Stimulated activated CD8-positive, alpha-beta memory T cell treated with anti-CD3 and anti-CD28 coated beads, Interleukin-7, amount 100 ng/mL, for 1 hour (primary cell): ENCODE results near the gene PRELID3B.

Experiments used
- DNase-seq, 2 donors: peaks; one replicate each; pipeline ENCODE4 v3.0.0-alpha.2; 2020; ENCODE audit warnings: low read depth in 2 of 2

The PRELID3B gene

GRCh38 chr20:59042151-59042795 lies at the start of gene PRELID3B:
TSS of gene PRELID3B (minus strand) at chr20:59042786. CDS start at chr20:59042730, 56 bp downstream.
- DNase-seq: no peak

- DNase-seq: peak; percentile 69 to 84
These were observed 45.3 kb upstream of the PRELID3B start for GRCh38 chr20:59087829-59088433.

- DNase-seq: no peak
These were observed 44.3 kb upstream of the PRELID3B start for GRCh38 chr20:59086923-59087322.

- no peak for DNase-seq
These were observed 41.7 kb upstream of the PRELID3B start for GRCh38 chr20:59084041-59084850.

- no peak for DNase-seq
These were observed 40.4 kb upstream of the PRELID3B start for GRCh38 chr20:59082981-59083380.

GRCh38 chr20:59082077-59082740 lies 39.6 kb upstream of the PRELID3B start:
- no peak for DNase-seq

- no peak for DNase-seq
These were observed 38.5 kb upstream of the PRELID3B start for GRCh38 chr20:59081036-59081435.

- no peak for DNase-seq
These were observed 35.6 kb upstream of the PRELID3B start for GRCh38 chr20:59078231-59078630.

- DNase-seq: no peak
These were observed 35.1 kb upstream of the PRELID3B start for GRCh38 chr20:59077705-59078104.

GRCh38 chr20:59075934-59076508 lies 33.4 kb upstream of the PRELID3B start:
- DNase-seq: no peak

- no peak for DNase-seq
These were observed 31.9 kb upstream of the PRELID3B start for GRCh38 chr20:59074456-59074855.

- DNase-seq: no peak
These were observed 31.0 kb upstream of the PRELID3B start for GRCh38 chr20:59073582-59073981.

- no peak for DNase-seq
These were observed 28.6 kb upstream of the PRELID3B start for GRCh38 chr20:59071216-59071615.

GRCh38 chr20:59069026-59069425 lies 26.4 kb upstream of the PRELID3B start:
- DNase-seq: no peak

GRCh38 chr20:59068534-59068933 lies 25.9 kb upstream of the PRELID3B start:
- DNase-seq: no peak

GRCh38 chr20:59064214-59064722 lies 21.7 kb upstream of the PRELID3B start:
- no peak for DNase-seq

- DNase-seq: no peak
These were observed 21.0 kb upstream of the PRELID3B start for GRCh38 chr20:59063358-59064213.

GRCh38 chr20:59062081-59062480 lies 19.5 kb upstream of the PRELID3B start:
- no peak for DNase-seq

GRCh38 chr20:59055302-59055701 lies 12.7 kb upstream of the PRELID3B start:
- no peak for DNase-seq

GRCh38 chr20:59051666-59052185 lies 9.1 kb upstream of the PRELID3B start:
- DNase-seq: no peak
